Measurements from ENCODE around the gene PRPH.

GRCh38 chr12:49314811-49315210, 19.9 kb downstream of the PRPH start:
- TF ChIP-seq, protein P1, sequence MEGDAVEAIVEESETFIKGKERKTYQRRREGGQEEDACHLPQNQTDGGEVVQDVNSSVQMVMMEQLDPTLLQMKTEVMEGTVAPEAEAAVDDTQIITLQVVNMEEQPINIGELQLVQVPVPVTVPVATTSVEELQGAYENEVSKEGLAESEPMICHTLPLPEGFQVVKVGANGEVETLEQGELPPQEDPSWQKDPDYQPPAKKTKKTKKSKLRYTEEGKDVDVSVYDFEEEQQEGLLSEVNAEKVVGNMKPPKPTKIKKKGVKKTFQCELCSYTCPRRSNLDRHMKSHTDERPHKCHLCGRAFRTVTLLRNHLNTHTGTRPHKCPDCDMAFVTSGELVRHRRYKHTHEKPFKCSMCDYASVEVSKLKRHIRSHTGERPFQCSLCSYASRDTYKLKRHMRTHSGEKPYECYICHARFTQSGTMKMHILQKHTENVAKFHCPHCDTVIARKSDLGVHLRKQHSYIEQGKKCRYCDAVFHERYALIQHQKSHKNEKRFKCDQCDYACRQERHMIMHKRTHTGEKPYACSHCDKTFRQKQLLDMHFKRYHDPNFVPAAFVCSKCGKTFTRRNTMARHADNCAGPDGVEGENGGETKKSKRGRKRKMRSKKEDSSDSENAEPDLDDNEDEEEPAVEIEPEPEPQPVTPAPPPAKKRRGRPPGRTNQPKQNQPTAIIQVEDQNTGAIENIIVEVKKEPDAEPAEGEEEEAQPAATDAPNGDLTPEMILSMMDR (conservative IDR thresholded peaks at IDR 0.05; ENCODE audit: low read length) = no peak
- TF ChIP-seq EZH2phosphoT487 (IDR thresholded peaks at IDR 0.05; ENCODE audit: borderline replicate concordance, low read depth, low read length) = no peak

Data from OCI-LY7 (cell line).